NCI-H128 (cell line): ENCODE results near the gene NAA10.

Source experiments
- DNase-seq: peaks from one replicate; lab custom pipeline; 2025; ENCODE audit not compliant: unreplicated experiment; lab: John Stamatoyannopoulos, UW

The NAA10 gene

DNA sequence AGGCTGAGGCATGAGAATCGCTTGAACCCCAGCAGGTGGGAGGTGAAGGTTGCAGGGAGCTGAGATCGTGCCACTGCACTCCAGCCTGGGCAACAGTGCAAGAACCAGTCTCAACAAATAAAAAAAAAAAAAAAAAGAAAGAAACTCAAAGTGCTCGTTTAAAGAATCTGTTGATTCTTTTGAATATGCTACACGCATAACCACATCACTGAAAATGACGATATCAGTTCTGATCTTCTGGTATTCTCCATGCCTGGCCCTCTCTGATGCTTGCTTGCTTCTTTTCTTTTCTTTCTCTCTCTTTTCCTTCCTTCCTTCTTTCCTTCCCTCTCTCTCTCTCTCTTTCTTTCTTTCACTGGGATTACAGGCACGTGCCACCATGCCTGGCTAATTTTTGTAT lies 23.0 kb downstream of the NAA10 start:
- DNase-seq: no peak

DNA sequence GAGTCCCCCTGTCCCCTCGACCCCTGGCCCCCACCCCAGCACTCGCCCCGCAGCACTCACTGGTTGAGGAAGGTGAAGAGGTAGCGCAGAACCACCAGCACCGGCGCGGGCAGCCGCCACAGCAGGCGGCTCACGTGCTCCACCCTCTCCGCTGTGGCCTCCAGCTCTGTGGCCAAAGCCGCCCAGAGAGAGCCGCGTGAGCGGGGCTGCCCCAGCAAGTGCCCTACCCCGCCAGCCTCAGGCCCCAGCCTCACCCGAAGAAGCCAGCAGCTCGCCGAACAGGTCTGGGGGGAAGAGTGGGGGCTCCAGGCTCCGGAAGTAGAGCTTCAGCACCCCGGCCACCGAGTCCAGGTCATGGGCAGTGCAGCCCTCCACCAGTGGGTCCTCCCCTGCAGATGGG lies 24.4 kb downstream of the NAA10 start:
- no peak for DNase-seq

DNA sequence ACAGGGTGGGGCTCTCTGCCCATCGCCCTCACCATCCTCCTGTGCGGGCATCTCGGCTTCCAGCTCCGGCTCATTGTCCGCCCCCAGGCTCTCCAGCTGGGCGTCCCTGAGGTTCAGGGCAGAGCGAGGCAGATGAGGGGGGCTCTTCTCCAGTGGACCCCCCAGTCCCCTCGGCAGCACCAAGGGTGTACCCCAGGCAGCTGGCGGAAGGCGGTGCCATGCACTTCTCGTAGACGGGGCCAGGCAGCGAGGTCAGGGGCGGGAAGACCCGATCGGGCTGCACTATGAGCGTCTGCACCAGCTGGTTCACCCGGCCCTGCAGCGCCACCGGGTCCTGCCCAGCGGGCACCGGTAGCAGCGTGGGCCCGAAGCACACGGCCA lies 24.9 kb downstream of the NAA10 start:
- no peak for DNase-seq

DNA sequence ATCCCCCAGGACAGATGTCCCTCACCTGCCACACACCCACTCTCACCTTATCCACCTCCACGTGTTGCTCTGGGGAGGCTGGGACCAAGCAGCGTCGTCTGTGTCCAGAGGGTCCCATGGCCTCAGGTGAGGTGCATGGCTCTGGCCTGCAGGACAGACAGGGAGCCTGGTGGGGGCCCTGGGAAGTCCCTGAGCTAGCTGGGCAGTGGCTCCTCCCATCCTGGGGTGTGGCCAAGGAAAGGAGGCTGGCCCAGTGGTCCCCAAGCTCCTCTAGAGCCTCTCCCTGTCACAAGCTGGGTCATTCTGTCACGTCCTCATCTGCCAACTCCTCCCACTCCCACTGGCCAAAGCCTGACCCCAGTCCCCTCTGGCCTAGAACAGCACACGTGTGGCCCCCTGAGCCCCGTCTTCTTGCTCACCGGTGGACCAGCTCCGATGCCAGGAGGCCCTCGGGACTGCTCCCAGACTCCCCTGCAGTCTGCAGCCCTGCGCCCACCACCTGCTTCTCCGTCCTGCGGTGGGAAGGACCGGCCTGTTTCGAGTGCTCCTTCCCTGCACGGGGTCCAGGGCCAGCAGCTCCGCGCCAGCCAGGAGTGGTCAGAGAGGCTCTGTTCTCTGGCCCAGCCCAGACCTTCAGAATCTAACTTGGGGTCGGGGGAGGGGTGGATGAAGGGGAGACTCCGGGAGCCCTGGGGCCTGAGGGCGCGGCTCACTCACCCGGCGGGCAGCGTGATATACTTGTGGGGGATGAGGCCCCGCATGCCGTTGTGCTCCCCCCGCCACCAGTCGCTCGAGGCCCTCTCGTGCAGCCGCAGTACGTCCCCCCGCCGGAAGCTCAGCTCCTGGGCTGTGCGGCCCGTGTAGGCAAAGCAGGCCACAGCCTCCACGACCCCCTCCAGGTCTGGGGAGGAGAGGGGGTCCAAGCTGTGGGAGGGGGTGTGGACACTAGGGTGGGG lies 25.5 kb downstream of the NAA10 start:
- no peak for DNase-seq

DNA sequence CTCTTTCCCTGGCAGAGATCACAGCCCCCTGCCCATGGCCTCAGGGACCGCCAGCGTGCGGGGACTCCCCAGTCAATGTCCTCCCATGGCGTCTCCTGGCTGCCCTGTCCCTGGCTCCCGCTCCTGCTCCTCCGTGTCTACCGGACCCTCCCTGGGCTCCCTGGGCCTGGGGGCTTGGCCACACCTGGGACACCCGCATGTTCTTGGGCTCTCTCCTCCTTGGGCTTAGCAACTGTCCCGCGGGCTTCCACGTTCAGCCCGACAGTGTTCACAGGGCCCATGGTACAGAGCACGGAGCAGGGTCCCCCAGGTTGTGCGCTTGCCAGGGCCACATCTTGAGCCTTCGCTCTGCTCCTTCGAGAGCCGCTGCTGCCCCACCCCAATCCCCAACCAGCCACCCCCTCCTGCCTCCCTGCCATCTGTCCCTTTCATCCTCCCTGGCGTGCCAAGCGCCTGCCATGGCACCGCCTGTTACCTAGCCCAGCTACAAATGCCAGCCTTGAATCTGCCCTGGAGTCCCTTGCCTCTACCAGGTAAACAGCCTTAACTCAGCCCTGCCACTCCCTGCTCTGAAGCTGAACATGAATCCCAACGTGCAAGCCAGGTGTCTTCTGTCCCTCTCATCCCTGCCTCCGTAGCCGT lies 26.5 kb downstream of the NAA10 start:
- DNase-seq: no peak

DNA sequence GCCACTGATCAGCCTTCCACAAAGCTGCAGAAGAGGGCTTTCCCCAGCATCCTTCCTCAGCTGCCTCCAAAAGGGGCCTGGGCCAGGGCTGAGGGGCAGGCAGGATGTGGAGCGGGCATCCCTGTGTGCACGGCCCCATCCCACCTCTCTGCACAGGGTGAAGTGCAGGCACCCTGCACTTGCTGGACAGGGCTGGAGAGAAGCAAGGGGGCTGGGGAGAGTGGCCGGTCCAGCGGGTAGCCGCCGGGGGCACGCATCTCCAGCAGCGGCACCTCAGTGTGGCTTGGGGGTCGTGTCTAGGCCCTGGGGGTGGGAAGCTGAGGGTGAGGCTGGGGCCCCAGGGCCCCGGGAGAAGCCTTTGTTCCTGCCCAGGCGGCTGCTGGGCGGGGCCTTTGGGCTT lies 27.4 kb downstream of the NAA10 start:
- no peak for DNase-seq

DNA sequence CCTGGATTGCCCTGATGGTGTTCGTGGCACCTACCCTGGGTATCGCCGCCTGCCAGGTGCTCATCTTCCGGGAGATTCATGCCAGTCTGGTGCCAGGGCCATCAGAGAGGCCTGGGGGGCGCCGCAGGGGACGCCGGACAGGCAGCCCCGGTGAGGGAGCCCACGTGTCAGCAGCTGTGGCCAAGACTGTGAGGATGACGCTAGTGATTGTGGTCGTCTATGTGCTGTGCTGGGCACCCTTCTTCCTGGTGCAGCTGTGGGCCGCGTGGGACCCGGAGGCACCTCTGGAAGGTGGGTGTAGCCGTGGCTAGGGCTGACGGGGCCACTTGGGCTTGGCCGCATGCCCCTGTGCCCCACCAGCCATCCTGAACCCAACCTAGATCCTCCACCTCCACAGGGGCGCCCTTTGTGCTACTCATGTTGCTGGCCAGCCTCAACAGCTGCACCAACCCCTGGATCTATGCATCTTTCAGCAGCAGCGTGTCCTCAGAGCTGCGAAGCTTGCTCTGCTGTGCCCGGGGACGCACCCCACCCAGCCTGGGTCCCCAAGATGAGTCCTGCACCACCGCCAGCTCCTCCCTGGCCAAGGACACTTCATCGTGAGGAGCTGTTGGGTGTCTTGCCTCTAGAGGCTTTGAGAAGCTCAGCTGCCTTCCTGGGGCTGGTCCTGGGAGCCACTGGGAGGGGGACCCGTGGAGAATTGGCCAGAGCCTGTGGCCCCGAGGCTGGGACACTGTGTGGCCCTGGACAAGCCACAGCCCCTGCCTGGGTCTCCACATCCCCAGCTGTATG lies 28.5 kb downstream of the NAA10 start:
- no peak for DNase-seq

DNA sequence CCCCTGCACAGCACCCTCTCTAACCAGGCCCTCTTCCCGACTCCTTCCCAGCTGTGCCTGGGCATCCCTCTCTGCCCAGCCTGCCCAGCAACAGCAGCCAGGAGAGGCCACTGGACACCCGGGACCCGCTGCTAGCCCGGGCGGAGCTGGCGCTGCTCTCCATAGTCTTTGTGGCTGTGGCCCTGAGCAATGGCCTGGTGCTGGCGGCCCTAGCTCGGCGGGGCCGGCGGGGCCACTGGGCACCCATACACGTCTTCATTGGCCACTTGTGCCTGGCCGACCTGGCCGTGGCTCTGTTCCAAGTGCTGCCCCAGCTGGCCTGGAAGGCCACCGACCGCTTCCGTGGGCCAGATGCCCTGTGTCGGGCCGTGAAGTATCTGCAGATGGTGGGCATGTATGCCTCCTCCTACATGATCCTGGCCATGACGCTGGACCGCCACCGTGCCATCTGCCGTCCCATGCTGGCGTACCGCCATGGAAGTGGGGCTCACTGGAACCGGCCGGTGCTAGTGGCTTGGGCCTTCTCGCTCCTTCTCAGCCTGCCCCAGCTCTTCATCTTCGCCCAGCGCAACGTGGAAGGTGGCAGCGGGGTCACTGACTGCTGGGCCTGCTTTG lies 29.2 kb downstream of the NAA10 start:
- DNase-seq: no peak

DNA sequence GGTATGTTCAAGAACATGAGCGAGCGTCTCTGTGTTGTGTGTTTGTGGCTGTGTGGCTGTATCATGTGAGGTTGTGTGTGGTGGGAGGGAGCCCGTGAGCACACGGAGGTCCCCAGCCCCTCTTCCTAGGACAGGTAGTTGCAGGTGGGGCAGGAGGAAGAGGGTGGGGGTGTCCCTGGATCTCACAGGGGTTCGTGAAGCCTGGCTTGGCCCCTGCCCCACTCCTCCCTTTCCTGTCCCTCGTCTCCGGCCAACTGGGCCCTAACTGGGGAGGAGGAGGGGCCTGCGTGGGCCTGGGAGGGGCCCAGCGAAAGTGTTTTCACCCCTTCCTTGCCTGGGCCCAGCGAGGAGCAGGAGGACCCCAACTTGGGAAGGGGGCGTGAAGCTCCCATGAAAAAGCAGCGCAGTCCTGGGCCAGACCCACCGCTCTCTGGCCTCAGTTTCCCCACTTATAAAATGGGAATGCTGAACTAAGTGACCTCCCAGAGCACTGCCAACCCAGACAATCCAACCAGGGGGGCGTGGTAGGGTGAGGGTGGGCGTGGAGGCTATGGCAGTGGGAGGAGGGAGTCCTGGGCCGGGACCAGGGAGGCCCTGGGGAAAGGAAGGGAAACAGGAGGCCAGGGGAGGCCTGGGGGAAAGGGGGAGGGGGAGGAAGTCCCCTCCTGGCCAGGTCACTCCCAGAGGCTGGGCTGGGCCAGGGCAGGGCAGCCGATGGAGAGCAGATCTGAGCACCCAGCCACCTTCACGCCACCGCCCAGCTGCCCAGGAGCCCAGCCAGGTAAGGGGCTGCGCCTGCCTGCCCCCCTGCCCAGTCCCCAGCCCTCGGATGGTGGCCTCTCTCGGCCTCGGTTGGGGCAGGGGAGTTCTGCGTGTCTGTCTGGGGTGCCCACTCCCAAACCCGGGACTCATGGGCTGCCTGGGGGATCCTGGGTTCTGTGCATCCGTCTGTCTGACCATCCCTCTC lies 30.6 kb downstream of the NAA10 start, which contains the start of gene AVPR2:
Gene AVPR2, plus strand, starts transcription at position 683 of the 967 bp plus-strand sequence. CDS start 473 bp downstream, outside the sequence.
- no peak for DNase-seq

DNA sequence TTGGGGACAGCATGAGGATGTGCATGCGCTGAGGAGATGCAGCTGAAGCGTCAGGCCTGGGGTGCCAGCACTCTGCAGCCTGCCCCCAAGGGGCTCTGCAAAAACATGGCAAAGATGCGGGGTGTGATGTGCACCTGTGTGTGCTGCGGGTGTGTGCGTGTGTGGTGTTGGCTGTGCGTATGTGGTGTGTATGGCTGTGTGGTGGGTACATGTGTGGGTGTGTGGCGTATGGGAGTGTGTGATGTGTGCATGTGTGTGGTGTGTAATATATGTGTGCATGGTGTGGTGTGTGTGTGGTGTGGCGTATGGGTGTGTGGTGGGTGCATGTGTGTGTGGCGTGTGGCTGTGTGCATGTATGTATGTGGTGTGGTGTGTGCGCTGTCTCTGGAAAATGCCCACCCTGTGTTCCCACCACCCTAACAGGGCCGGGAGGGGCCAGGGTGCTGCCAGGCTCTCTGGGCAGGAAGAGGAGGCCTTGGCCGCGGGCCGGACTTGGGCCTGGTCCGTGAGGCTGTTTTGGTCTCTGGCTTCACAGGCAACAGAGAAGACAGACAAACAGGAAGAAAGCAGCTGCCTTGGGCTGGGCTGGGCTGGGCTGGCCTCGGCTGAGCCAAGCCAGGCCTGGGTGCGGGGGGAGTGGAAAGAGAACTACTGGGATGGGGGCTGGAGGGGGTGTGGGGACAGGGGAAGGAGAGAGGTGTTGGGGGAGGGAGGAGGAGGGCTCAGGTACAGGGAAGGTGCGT lies 31.4 kb downstream of the NAA10 start:
- no peak for DNase-seq

DNA sequence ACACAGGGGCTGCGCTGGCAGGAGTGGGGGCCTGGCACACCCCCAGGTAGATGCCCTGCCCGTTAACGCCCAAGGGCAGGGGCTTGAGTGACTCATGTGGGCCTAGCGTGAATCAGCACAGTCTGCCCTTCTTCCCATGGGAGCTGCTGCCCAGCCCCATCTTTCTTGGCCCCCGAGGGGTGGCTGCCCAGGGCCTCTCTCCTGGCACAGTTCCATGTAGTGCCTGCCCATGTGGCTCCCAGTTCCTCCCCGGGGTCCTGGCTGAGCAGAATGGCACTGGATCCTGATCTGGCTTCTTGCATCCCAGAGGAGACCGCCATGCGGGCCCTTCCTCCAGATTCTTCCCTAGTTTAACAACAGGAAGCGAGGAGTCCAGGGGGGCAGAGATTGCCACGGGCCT lies 32.5 kb downstream of the NAA10 start:
- no peak for DNase-seq

DNA sequence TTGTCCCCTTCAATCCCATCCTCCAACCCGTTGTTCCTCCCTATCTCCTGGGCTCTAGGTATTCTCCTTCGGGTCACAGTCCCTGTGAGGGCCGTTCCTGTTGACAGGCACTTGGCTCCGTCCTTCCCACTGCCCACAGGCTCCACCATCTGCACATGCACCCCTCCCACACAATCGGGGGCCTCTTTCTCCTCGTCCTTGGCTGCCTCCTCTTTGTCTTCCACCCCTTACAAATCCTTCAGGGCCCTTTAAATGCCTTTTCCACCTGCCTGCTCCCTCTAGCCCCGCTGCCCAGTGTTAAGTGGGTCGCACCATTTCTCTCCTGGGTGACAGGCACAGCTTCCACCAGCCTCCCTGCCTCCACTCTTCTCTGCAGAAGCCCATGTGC lies 33.1 kb downstream of the NAA10 start:
- DNase-seq: no peak

DNA sequence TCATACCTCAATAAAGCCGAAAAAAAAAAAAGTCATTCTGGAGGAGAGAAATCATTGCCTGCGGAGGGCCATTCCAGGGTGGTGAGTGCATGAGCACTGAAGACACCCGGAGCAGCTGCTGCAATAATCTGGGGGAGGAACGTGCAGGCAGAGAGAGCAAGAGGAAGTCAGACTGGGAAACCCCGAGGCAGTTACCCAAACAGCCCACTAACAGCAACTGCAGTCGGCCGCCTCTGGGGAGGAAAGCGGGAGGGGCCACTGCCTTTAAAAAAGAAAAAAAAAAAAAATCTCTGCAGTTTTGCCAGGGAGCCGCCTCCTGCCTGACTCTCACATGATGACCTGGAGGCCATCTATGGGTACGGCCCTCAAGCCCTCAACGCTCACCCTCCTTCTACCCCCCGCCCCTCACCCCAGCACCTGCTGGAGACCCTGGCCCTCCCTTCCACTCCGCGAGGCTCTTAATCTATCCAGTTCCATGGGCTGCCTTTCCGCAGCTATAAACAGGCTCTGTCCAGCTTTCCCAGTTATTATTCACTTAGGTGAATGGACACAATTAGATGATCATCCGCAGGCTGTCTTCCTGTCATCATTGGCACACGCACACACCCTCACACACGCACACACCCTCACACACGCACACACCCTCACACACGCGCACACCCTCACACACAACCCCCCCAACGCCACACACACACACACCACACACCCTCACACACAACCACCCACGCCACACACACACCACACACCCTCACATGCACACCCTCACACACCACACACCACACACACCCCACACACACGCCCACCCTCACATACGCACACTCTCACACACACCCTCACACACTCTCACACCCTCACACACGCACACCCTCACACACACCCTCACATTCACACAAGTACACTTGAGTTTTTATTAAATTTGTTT lies 33.7 kb downstream of the NAA10 start:
- no peak for DNase-seq

DNA sequence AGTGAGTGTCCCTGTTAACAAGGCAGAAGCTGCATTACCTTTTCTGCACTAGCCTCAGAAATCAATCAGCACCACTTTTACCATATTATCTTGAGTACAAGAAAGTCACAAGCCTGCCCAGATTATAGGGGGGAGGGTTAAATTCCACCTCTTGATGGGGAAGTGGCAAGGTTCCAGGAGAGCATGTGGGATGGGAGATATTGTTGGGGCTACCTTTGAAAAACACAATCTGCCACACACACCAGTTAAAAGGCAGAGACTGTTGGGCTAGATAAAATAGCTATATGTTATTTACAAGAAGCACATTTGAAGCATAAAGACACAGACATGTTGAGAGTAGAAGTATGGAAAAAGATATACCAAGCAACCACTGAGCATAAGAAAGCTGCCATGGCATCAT lies 36.9 kb downstream of the NAA10 start:
- no peak for DNase-seq

DNA sequence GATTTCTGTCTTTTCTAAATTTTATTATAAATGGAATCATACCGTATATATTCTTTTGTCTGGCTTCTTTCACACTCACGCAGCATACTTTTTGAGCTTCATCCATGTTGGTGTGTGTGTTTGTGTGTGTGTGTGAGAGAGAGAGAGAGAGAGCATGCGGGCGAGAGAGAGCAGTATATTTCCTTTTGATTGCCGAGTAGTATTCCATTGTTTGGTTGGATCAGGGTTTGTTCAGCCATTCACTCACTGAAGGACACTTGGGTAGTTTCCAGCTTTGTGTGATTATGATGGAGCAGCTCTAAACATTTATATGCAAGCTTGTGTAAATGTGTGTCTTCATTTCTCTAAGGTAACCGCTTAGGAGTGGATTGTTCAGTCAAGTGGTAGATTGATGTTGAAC lies 45.7 kb downstream of the NAA10 start:
- DNase-seq: no peak

DNA sequence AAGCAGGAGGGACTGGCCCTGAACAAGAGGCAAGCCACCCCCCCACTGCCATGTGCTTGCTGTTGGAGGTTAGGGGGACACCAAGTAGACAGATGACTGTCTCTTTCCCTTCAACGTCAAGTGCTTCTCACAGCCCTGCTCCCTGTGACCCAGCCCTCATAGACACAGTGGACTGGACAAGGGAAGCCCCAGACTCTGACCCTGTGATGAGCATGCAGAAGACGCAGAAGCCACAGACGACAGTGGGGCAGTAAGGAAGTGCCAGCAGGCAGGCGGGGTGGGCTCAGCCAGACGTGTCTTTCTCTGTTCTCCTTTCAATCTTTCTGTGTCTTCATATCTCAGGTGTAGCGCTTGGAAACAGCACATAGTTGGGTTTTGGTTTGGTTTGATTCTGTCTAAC lies 46.5 kb downstream of the NAA10 start:
- DNase-seq: no peak

DNA sequence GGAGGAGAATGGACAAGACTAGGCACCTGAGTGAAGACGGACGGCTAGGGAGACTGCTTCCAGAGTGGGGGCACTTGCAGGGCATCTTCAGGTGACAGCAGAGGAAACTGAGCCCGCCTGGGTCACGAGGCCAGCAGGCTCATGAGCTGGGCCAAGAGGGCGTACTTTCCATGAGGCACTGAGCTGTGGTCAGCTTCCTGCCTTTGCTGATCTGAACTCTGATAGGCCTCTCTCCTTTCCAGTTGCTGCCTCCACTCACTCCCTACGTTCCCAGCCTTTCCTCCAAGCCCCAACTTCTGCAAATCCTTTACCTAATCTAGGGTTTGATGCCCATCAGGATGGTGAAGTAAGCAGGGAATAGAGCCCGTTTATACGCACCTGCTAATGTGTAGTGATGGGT lies 47.5 kb downstream of the NAA10 start:
- DNase-seq: no peak

DNA sequence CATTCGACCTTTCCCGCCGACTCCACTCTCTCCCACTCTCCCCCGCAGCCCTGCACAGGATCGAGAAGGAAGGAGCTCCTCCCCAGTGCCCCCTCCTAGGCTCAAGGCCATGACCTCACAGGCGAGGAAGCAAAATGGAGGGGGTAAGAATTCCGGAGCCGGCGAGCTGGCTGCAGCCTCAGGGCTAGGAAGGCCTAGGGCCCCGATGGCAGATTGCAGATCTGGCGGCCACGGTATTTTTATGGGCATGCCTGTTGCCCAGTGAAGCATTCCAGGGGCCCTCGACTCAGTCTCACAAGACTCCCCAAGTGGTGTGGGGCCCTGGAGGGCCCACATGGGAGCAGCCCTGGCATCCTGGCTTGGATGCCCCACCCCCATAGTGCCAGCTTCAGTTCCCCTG lies 47.9 kb downstream of the NAA10 start:
- DNase-seq: no peak
